ENCODE measurements around the gene BIRC5. TPM values are rescaled to one million over a fixed set of nuclear protein-coding genes. Genes with fewer than 3 reads are reported as not detected.

BIRC5 gene
- total RNA-seq, 4 donors from 2014 or later, result 0.27 to 1.6 TPM; not detected in 2

DNA sequence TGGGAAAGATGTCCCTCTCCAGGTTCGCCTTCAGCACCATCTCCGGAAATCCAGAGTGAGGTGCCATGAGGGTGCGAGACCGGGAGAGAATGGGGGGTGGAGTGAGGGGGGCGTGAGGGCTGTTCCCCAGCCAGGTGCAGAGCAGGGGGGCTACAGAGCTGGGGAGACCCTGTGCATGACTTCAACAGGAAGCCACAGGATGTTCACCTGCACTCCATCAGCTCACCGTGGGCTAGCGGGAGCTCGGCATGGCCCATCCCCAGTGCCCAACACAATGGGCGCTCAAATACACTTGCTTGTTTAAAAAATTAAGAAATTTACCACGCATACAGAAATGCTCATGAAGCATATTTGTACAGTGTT, 45.1 kb downstream of the BIRC5 start:
- H3K4me1 ChIP-seq, result peaks cover 0 to 28% (median 0%) of the 10 kb centered on the region in 3 donors
- no peak for TF ChIP-seq EP300 (IDR thresholded peaks at IDR 0.05)
- TF ChIP-seq, protein P1, sequence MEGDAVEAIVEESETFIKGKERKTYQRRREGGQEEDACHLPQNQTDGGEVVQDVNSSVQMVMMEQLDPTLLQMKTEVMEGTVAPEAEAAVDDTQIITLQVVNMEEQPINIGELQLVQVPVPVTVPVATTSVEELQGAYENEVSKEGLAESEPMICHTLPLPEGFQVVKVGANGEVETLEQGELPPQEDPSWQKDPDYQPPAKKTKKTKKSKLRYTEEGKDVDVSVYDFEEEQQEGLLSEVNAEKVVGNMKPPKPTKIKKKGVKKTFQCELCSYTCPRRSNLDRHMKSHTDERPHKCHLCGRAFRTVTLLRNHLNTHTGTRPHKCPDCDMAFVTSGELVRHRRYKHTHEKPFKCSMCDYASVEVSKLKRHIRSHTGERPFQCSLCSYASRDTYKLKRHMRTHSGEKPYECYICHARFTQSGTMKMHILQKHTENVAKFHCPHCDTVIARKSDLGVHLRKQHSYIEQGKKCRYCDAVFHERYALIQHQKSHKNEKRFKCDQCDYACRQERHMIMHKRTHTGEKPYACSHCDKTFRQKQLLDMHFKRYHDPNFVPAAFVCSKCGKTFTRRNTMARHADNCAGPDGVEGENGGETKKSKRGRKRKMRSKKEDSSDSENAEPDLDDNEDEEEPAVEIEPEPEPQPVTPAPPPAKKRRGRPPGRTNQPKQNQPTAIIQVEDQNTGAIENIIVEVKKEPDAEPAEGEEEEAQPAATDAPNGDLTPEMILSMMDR (IDR thresholded peaks at IDR 0.05), result no peak
- no peak for TF ChIP-seq POLR2A (IDR thresholded peaks at IDR 0.05)
- TF ChIP-seq POLR2AphosphoS5 (IDR thresholded peaks at IDR 0.05), result no peak
- WGBS, 2 donors (ENCODE audit: low coverage in 1 of 2), result 100% methylated on average over 2 to 5 of the region's 10 CpGs
- no peak overlapping the region for H3K4me3 ChIP-seq
- no peaks in the 10 kb centered on the region for H3K9me3 ChIP-seq
- no peak for ATAC-seq
- peaks cover 8% of the 10 kb centered on the region for H3K27me3 ChIP-seq
- peak overlapping the region in 3 of 4 donors; percentile 31 to 67 (median 46) for H3K27ac ChIP-seq
- H3K36me3 ChIP-seq, result no peaks in the 10 kb centered on the region

DNA sequence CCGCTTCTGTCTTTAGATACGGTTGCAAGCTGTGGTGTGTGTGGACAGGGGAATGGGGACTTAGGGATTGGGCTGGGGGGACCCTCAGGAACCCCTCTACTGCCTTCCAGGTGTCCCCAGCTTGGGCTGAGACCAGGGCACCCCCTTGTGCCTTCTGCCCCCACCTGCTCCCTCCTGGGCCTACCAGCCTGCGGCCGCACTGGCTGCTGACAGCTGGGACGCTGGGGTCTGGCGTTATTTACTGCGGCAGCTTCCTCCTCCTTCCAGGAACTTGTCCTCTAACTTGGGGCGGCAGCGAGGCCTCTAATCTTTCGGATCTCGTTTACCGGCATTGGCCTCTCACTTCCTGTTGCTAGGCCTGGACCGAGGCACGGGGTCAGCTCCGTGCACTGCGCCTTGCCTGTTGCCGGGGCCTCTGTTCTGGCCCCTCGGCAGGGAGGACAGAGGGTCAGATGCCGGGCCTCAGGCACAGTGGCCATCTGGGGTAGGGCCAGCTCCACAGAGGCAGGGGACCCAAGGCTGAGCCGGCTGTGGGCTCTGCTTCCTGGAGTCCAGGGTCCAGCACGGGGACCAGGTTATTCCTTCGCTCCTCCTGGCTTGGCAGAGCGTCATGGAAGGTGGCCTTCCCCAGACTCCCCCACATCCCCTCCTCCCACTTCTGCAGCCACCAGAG, 49.1 kb downstream of the BIRC5 start:
- Histone ChIP-seq H3K27ac (peak overlapping the region in 3 of 4 donors; percentile 39 to 59 (median 47)), H3K9me3 (no peaks in the 10 kb centered on the region), H3K36me3 (no peaks in the 10 kb centered on the region), H3K4me3 (no peak overlapping the region), H3K4me1 (peaks cover 0 to 16% (median 0%) of the 10 kb centered on the region in 3 donors), H3K27me3 (peaks cover 3% of the 10 kb centered on the region)
- no CpG with 5 or more reads among the region's 23 CpGs for WGBS, 2 donors (ENCODE audit: low coverage in 1 of 2)
- peak; percentile 14 for ATAC-seq
- TF ChIP-seq, protein P1 (IDR thresholded peaks at IDR 0.05), result no peak
- peak; percentile 65 for TF ChIP-seq POLR2AphosphoS5 (IDR thresholded peaks at IDR 0.05)

DNA sequence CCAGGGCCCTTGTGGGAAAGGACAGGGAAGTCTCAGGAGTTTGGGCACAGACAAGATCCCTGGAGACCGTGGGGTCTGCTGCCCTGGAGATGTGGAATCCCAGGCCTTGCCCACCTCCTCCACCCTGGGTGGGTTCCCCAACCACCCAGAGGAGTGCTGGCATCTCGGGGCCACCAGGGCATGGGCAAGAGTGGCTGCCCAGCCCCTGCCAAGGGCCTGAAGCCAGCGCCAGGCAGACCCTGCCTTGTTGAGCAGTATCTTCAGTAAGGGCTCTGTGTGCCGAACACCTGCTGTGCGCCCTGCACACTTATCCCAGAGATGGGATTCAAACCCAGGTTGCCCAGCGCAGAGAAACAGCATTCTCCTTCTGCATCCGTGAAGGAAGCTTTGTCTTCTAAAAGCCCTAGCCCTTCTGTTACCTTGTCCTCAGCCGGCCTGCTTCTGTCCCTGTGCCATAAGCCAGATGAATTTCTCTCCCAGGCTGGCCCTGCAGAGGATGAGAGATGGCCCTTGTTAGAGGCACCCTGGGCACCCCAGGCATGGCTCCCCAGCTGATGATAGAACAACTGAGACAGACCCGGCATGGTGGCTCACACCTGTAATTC, 49.8 kb downstream of the BIRC5 start:
- no peak for TF ChIP-seq POLR2AphosphoS5 (IDR thresholded peaks at IDR 0.05)
- TF ChIP-seq, protein P1 (IDR thresholded peaks at IDR 0.05), result no peak
- TF ChIP-seq EP300 (IDR thresholded peaks at IDR 0.05), result no peak
- no peak for TF ChIP-seq POLR2A (IDR thresholded peaks at IDR 0.05)
- ATAC-seq, result no peak
- Histone ChIP-seq H3K36me3 (no peaks in the 10 kb centered on the region), H3K4me3 (no peak overlapping the region), H3K27me3 (peaks cover under 1% of the 10 kb centered on the region), H3K9me3 (no peaks in the 10 kb centered on the region), H3K27ac (peak overlapping the region in 3 of 4 donors; percentile 39 to 59 (median 47)), H3K4me1 (peaks cover 0 to 11% (median 0%) of the 10 kb centered on the region in 3 donors)
- WGBS, 2 donors (ENCODE audit: low coverage in 1 of 2), result no CpG with 5 or more reads among the region's 9 CpGs

DNA sequence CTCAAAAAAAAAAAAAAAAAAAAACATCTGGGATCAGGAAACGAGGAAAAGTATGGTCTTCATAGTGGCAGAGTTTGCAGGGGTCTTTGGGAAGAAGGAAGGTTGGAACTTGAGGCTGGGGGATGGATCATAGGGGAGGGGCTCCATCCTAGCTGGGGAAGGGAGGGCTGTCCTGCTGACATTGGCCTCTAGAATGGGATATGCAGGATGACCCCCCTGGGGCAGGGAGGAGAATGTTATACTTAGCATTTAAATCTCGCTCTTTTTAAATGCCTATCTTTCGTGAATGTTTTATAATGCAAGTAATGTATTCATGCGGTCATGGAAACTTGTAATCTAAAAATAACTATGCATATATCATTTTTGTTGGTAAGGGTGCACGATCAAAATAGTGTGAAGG, 50.5 kb downstream of the BIRC5 start:
- Histone ChIP-seq H3K36me3 (no peaks in the 10 kb centered on the region), H3K4me3 (no peak overlapping the region), H3K4me1 (peaks cover 0 to 8% (median 0%) of the 10 kb centered on the region in 3 donors), H3K27me3 (peaks cover 8% of the 10 kb centered on the region), H3K27ac (no peak overlapping the region), H3K9me3 (no peaks in the 10 kb centered on the region)
- WGBS, 2 donors (ENCODE audit: low coverage in 1 of 2), result 49 to 69% methylated on average over 5 of the region's 5 CpGs
- ATAC-seq, result no peak
- TF ChIP-seq POLR2AphosphoS5 (IDR thresholded peaks at IDR 0.05) (no peak), POLR2A (IDR thresholded peaks at IDR 0.05) (no peak), EP300 (IDR thresholded peaks at IDR 0.05) (no peak)
- TF ChIP-seq, protein P1 (IDR thresholded peaks at IDR 0.05), result no peak

DNA sequence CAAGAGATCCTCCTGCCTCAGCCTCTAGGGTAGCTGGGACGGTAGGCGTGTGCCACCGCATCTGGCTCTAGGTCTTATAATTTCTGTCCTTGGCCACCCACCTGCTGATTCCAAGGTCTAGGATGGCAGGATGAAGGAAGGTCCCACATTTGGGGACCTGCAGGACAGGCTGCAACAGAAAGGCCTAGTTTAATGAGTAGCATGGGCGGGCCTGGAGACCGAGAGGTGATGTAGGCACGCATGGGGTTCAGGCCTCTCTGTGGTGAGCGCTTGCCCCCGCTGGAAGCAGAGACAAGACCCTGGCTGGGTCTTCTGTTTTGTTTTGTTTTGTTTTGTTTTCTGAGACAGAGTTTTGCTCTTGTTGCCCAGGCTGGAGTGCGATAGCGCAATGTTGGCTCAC, 51.1 kb downstream of the BIRC5 start:
- peaks cover 14% of the 10 kb centered on the region for H3K27me3 ChIP-seq

More for the DNA sequence above, 51.1 kb downstream of the BIRC5 start:
- Histone ChIP-seq H3K27ac (no peak overlapping the region), H3K4me3 (no peak overlapping the region), H3K9me3 (no peaks in the 10 kb centered on the region), H3K36me3 (no peaks in the 10 kb centered on the region), H3K4me1 (peaks cover 0 to 8% (median 0%) of the 10 kb centered on the region in 3 donors)
- ATAC-seq, result no peak
- TF ChIP-seq POLR2AphosphoS5 (IDR thresholded peaks at IDR 0.05) (no peak), EP300 (IDR thresholded peaks at IDR 0.05) (no peak), POLR2A (IDR thresholded peaks at IDR 0.05) (no peak)
- TF ChIP-seq, protein P1 (IDR thresholded peaks at IDR 0.05), result no peak
- 95 to 100% methylated on average over 2 to 9 of the region's 10 CpGs for WGBS, 2 donors (ENCODE audit: low coverage in 1 of 2)

Data from gastroesophageal sphincter (tissue), 4 donors.